ENCODE results near the gene BSN.

Gene BSN

GRCh38 chr3:49717959-49718857 is 163.9 kb downstream of the BSN start:
- DNase-seq = no peak

- no peak for DNase-seq
Observed at GRCh38 chr3:49718858-49719213, 164.6 kb downstream of the BSN start.

- peak; percentile 64 to 97 for DNase-seq
Observed at GRCh38 chr3:49719214-49719884, 165.1 kb downstream of the BSN start, which contains the start of gene AMIGO3. AMIGO3 (minus strand) TSS chr3:49719684; CDS start chr3:49719465, 219 bp downstream.
